WTC11 (cell line): ENCODE data around the gene NAMPT. TPM values are rescaled to one million over a fixed set of nuclear protein-coding genes. Genes with fewer than 3 reads are reported as not detected.

Experiments used
- ATAC-seq: fragments of 200-7000 bp; cut with Tn5 transposase; 2 replicates; pipeline ENCODE4 v1.10.0; 2021; ENCODE audit warnings: mild to moderate bottlenecking, moderate library complexity
- CTCF ChIA-PET: fragments of 300-600 bp; sonication (Branson Sonifier 250); formaldehyde crosslinking; loops from one replicate; lab custom pipeline; 2021; ENCODE audit warnings: antibody characterized with exemption; lab: Charles Lee
- POLR2A ChIA-PET: fragments of 350-600 bp; sonication (Branson Sonifier 250); formaldehyde crosslinking; loops from one replicate; lab custom pipeline; 2021; ENCODE audit warnings: antibody characterized with exemption; lab: Charles Lee
- DNase-seq: peaks from one replicate; pipeline ENCODE4 v3.0.0; 2021; ENCODE audit warnings: low spot score
- H3K27ac Mint-ChIP-seq: 2 replicates; pipeline ENCODE4 v1.8.0; 2021; ENCODE audit warnings: mixed read lengths
- H3K27me3 Mint-ChIP-seq: 2 replicates; pipeline ENCODE4 v1.8.0; 2021; ENCODE audit warnings: low read depth, mild to moderate bottlenecking, moderate library complexity, mixed read lengths
- H3K36me3 Mint-ChIP-seq: 2 replicates; pipeline ENCODE4 v1.8.0; 2021; ENCODE audit warnings: mixed read lengths
- H3K4me1 Mint-ChIP-seq: 2 replicates; pipeline ENCODE4 v1.8.0; 2022; ENCODE audit warnings: mixed read lengths
- H3K4me3 Mint-ChIP-seq: 2 replicates; pipeline ENCODE4 v1.8.0; 2021; ENCODE audit warnings: mild to moderate bottlenecking, moderate library complexity, mixed read lengths
- H3K9me3 Mint-ChIP-seq: 2 replicates; pipeline ENCODE4 v1.8.0; 2021; ENCODE audit warnings: mixed read lengths
- ARID4B ChIP-seq: sonication (generic); formaldehyde crosslinking; IDR thresholded peaks from 2 replicates; pipeline ENCODE4 v1.8.0; 2023; ENCODE audit warnings: missing genetic modification reagents, mild to moderate bottlenecking, borderline replicate concordance
- CREB1 ChIP-seq: sonication (generic); formaldehyde crosslinking; IDR thresholded peaks from 2 replicates; pipeline ENCODE4 v1.8.0; 2023; ENCODE audit warnings: mild to moderate bottlenecking, missing genetic modification reagents
- FOXP1 ChIP-seq: sonication (generic); formaldehyde crosslinking; IDR thresholded peaks from 2 replicates; pipeline ENCODE4 v1.8.0; 2022; ENCODE audit warnings: missing genetic modification reagents, mild to moderate bottlenecking, moderate library complexity, borderline replicate concordance
- GABPB1 ChIP-seq: sonication (generic); formaldehyde crosslinking; IDR thresholded peaks from 2 replicates; pipeline ENCODE4 v1.8.1; 2023; ENCODE audit warnings: mild to moderate bottlenecking, missing genetic modification reagents
- GTF2I ChIP-seq: fragments of 250-450 bp; sonication (Bioruptor Pico); conservative IDR thresholded peaks from 2 replicates; pipeline ENCODE4 v1.4.0; 2021; ENCODE audit warnings: mild to moderate bottlenecking
- JUN ChIP-seq: sonication (generic); formaldehyde crosslinking; IDR thresholded peaks from 2 replicates; pipeline ENCODE4 v1.8.0; 2023; ENCODE audit warnings: mild to moderate bottlenecking, missing genetic modification reagents
- NFYB ChIP-seq: sonication (generic); formaldehyde crosslinking; conservative IDR thresholded peaks from 2 replicates; pipeline ENCODE4 v1.8.0; 2022; ENCODE audit warnings: low read depth, missing genetic modification reagents
- NR1H2 ChIP-seq: sonication (generic); formaldehyde crosslinking; IDR thresholded peaks from 2 replicates; pipeline ENCODE4 v1.9.0; 2021; ENCODE audit warnings: mild to moderate bottlenecking, moderate library complexity, missing genetic modification reagents
- NR2C2 ChIP-seq: sonication (generic); formaldehyde crosslinking; IDR thresholded peaks from 2 replicates; pipeline ENCODE4 v1.8.0; 2022; ENCODE audit warnings: mild to moderate bottlenecking, missing genetic modification reagents
- RELA ChIP-seq: sonication (generic); formaldehyde crosslinking; IDR thresholded peaks from 2 replicates; pipeline ENCODE4 v1.8.1; 2022; ENCODE audit warnings: missing genetic modification reagents, mild to moderate bottlenecking, borderline replicate concordance
- SOX15 ChIP-seq: fragments of 250-450 bp; sonication (Bioruptor Pico); IDR thresholded peaks from 2 replicates; pipeline ENCODE4 v1.9.0; 2021; ENCODE audit warnings: mild to moderate bottlenecking
- ZNF219 ChIP-seq: sonication (generic); formaldehyde crosslinking; IDR thresholded peaks from 2 replicates; pipeline ENCODE4 v1.8.0; 2023; ENCODE audit warnings: missing genetic modification reagents, mild to moderate bottlenecking, borderline replicate concordance
- ZNF281 ChIP-seq: sonication (generic); formaldehyde crosslinking; IDR thresholded peaks from 2 replicates; pipeline ENCODE4 v1.8.0; 2023; ENCODE audit warnings: mild to moderate bottlenecking, missing genetic modification reagents
- ZNF416 ChIP-seq: fragments of 250-450 bp; sonication (Bioruptor Pico); IDR thresholded peaks from 2 replicates; pipeline ENCODE4 v1.9.0; 2021; ENCODE audit warnings: mild to moderate bottlenecking, inconsistent platforms
- ZNF423 ChIP-seq: fragments of 250-450 bp; sonication (Bioruptor Pico); IDR thresholded peaks from 2 replicates; pipeline ENCODE4 v2.1.2; 2022; ENCODE audit warnings: mild to moderate bottlenecking, moderate library complexity
- total RNA-seq: library from RNA; stranded (reverse); gene quantifications from 3 replicates; pipeline ENCODE4 v1.2.3, GENCODE V29; 2021
- TF ChIP-seq, protein P1 (sequence below): sonication (generic); formaldehyde crosslinking; IDR thresholded peaks from 2 replicates; pipeline ENCODE4 v1.8.1; 2022; ENCODE audit warnings: mild to moderate bottlenecking, moderate library complexity, missing genetic modification reagents
- TF ChIP-seq, protein P2 (sequence below): fragments of 250-450 bp; sonication (Bioruptor Pico); conservative IDR thresholded peaks from 2 replicates; pipeline ENCODE4 v1.9.0; 2021; ENCODE audit warnings: mild to moderate bottlenecking

NAMPT gene
- total RNA-seq, 1 experiment from 2014 or later = 99.1 TPM

DNA sequence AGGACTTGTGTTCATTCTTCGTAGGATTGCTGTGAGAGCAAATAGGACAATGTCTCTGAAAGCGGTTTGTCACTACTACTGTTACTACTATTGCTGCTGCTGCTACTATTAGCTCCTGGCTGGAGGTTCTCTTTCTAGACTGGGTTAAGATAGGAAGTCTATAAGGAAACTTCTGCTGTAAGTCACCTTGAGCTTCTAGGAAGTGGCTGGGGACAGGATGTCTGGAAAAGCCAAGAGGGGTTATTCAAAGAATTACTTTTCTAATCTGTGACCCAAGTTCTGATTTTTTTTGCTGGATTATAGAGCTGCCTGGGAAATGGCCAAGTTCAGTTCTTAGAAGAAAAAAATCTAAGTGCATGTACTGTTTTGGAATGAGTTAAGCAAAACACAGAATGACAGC lies 62.2 kb downstream of the NAMPT start:
- CTCF ChIA-PET = interaction anchor here (1.2 to 4.4 kb wide), 2 partner anchors 45 to 68 kb away, joined by 5 to 22 read pairs; no protein-coding TSS in a partner anchor
- no peak overlapping the region for H3K27ac Mint-ChIP-seq
- no peak for DNase-seq
- H3K4me3 Mint-ChIP-seq = no peak overlapping the region
- peaks cover 17% of the 10 kb centered on the region for H3K4me1 Mint-ChIP-seq
- peaks cover 3% of the 10 kb centered on the region for H3K27me3 Mint-ChIP-seq
- H3K9me3 Mint-ChIP-seq = no peaks in the 10 kb centered on the region
- POLR2A ChIA-PET = no interaction called here
- TF ChIP-seq ZNF416 (CRISPR knock-in tag) (no peak), FOXP1 (CRISPR knock-in tag) (no peak)
- TF ChIP-seq, all 79 proteins: peak for 0
- no peak for ATAC-seq
- no peaks in the 10 kb centered on the region for H3K36me3 Mint-ChIP-seq

DNA sequence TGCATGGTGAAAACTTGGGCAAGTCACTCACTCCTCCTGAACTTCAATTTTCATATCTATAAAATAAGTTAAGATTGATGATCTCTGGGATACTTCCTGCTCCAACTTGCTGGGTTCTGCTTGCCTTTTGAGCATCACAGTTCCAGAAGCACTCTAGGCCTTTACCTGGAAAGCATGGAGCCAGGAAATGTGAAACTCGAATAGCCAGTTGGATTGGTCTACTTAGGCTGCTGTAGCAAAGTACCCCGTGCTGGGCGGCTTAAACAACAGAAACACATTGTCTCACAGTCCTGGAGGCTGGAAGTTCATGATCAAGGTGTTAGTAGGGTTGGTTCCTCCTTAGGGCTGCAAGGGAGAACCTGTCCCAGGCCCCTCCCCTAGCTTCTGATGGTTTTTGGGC lies 64.5 kb downstream of the NAMPT start:
- POLR2A ChIA-PET = no interaction called here
- no peak for TF ChIP-seq GABPB1 (CRISPR knock-in tag)
- TF ChIP-seq CREB1 (CRISPR knock-in tag) = no peak
- TF ChIP-seq, protein P1, sequence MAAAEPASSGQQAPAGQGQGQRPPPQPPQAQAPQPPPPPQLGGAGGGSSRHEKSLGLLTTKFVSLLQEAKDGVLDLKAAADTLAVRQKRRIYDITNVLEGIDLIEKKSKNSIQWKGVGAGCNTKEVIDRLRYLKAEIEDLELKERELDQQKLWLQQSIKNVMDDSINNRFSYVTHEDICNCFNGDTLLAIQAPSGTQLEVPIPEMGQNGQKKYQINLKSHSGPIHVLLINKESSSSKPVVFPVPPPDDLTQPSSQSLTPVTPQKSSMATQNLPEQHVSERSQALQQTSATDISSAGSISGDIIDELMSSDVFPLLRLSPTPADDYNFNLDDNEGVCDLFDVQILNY (CRISPR knock-in tag) = no peak
- TF ChIP-seq RELA = no peak
- TF ChIP-seq ZNF423 (CRISPR knock-in tag) = no peak
- no peak for TF ChIP-seq NR2C2 (CRISPR knock-in tag)
- TF ChIP-seq JUN = no peak
- TF ChIP-seq, protein P2, sequence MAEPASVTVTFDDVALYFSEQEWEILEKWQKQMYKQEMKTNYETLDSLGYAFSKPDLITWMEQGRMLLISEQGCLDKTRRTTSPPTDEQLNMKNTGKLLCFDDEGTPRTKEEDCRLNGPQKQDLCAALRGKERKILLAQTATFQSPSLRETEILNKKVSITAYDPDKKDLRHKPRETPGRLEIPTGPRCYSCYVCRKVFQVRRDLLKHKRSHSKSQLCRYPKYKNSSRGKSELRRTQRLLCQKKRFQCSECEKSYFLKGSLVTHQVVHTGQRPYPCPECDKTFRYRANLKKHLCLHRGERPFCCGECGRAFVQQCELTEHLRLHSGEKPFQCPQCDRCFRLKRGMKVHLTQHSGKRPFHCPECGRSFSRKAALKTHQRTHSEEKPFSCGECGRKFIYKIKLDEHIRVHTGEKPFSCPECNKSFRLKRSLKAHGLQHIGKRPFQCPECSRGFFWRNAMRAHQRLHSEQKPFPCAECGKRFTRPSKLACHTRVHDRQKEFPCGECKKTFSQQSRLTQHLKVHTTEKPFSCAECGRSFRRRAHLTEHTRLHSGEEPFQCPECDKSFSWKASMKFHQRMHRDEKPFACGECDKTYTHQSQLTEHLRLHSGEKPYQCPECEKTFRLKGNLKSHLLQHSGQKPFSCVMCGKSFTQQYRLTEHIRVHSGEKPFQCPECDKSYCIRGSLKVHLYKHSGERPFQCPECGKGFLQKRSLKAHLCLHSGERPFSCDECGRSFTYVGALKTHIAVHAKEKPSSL (CRISPR knock-in tag) = no peak
- no peak for TF ChIP-seq NR1H2 (CRISPR knock-in tag)
- TF ChIP-seq ARID4B (CRISPR knock-in tag) = no peak
- TF ChIP-seq NFYB (CRISPR knock-in tag) = no peak
- no peak for TF ChIP-seq SOX15
- no peak for TF ChIP-seq ZNF219 (CRISPR knock-in tag)
- no peak for TF ChIP-seq GTF2I (CRISPR knock-in tag)
- TF ChIP-seq ZNF281 (CRISPR knock-in tag) = no peak
- TF ChIP-seq, all 79 proteins: peak for 0
- peaks cover 3% of the 10 kb centered on the region for H3K27me3 Mint-ChIP-seq
- peaks cover 16% of the 10 kb centered on the region for H3K4me1 Mint-ChIP-seq
- H3K27ac Mint-ChIP-seq = no peak overlapping the region
- H3K4me3 Mint-ChIP-seq = no peak overlapping the region
- no peak for ATAC-seq
- H3K36me3 Mint-ChIP-seq = no peaks in the 10 kb centered on the region
- CTCF ChIA-PET = no interaction called here
- DNase-seq = no peak
- no peaks in the 10 kb centered on the region for H3K9me3 Mint-ChIP-seq
